Renal pelvis (tissue), 12 donors: ENCODE results near the gene XAGE2. TPM values are rescaled to one million over a fixed set of nuclear protein-coding genes. Genes with fewer than 3 reads are reported as not detected.
"Not testable (repeated sequence)": the region's sequence is repeated elsewhere in the genome, so short reads cannot be mapped to it uniquely, and the experiment has no call there.

Experiments
- DNase-seq: peaks from one replicate; pipeline ENCODE4 v3.0.0-alpha.2; 2013
- long read RNA-seq, 16 experiments: transcript quantifications; one replicate each; lab custom pipeline, GENCODE V29; 2026
- polyA plus RNA-seq, 3 donors: library from polyadenylated mRNA; unstranded; fragments of 120-200 nt; gene quantifications; one replicate each; pipeline ENCODE4 v1.2.1, GENCODE V29; 2013; ENCODE audit not compliant: insufficient read length in 3 of 3

XAGE2 gene
- polyA plus RNA-seq = under 1 TPM in 1 of 3 donors, not detected in 2; 0.23 TPM
- long read RNA-seq, donor 1 = 0 reads
- long read RNA-seq, donor 2 = 0 reads
- long read RNA-seq, donor 3 = 0 reads
- long read RNA-seq, donor 4 = 0 reads
- long read RNA-seq, donor 5 = 0 reads
- long read RNA-seq, donor 6 = 0 reads
- long read RNA-seq, donor 7 = 0 reads
- long read RNA-seq, donor 8 = 0 reads
- long read RNA-seq, donor 9 = 0 reads
- long read RNA-seq, donor 10 = 0 reads
- long read RNA-seq, donor 11 = 0 reads
- long read RNA-seq, donor 12 = 0 reads
- long read RNA-seq, donor 13 = 0 reads
- long read RNA-seq, donor 14 = 0 reads
- long read RNA-seq, donor 15 = 0 reads
- long read RNA-seq, donor 16, partial matches to known transcripts = 0 of 1 reads
- long read RNA-seq, donor 16, other reads (novel, unspliced or antisense) = 0 of 1 reads

- DNase-seq = no peak
These were observed at the start of gene XAGE2 for GRCh38 chrX:52368368-52369055. XAGE2 (plus strand) TSS chrX:52369021; CDS start chrX:52370015, 994 bp downstream.

GRCh38 chrX:52337410-52337809 lies 31.4 kb upstream of the XAGE2 start:
- no peak for DNase-seq

- no peak for DNase-seq
These were observed 27.3 kb upstream of the XAGE2 start for GRCh38 chrX:52341493-52341892.

GRCh38 chrX:52343131-52343530 lies 25.7 kb upstream of the XAGE2 start:
- DNase-seq = not testable (repeated sequence)

GRCh38 chrX:52345402-52345801 lies 23.4 kb upstream of the XAGE2 start:
- not testable (repeated sequence) for DNase-seq

- DNase-seq = no peak
These were observed 22.4 kb upstream of the XAGE2 start for GRCh38 chrX:52346174-52347165.

GRCh38 chrX:52349681-52350080 lies 19.1 kb upstream of the XAGE2 start:
- DNase-seq = no peak

GRCh38 chrX:52352551-52352950 lies 16.3 kb upstream of the XAGE2 start:
- no peak for DNase-seq

GRCh38 chrX:52353838-52354237 lies 15.0 kb upstream of the XAGE2 start:
- no peak for DNase-seq

GRCh38 chrX:52355108-52355507 lies 13.7 kb upstream of the XAGE2 start:
- no peak for DNase-seq

- DNase-seq = no peak
These were observed 9.1 kb upstream of the XAGE2 start for GRCh38 chrX:52359614-52360232.

- no peak for DNase-seq
These were observed 6.9 kb upstream of the XAGE2 start for GRCh38 chrX:52361941-52362340.

GRCh38 chrX:52363247-52363883 lies 5.5 kb upstream of the XAGE2 start:
- no peak for DNase-seq

- no peak for DNase-seq
These were observed 10.0 kb downstream of the XAGE2 start for GRCh38 chrX:52378870-52379269.

- DNase-seq = no peak
These were observed 12.2 kb downstream of the XAGE2 start for GRCh38 chrX:52380993-52381392.

- DNase-seq = no peak
These were observed 41.9 kb downstream of the XAGE2 start for GRCh38 chrX:52410439-52411394.

GRCh38 chrX:52415304-52415703 lies 46.5 kb downstream of the XAGE2 start:
- no peak for DNase-seq

GRCh38 chrX:52416816-52417215 lies 48.0 kb downstream of the XAGE2 start:
- DNase-seq = no peak

- DNase-seq = no peak
These were observed 52.1 kb downstream of the XAGE2 start for GRCh38 chrX:52420824-52421443.
